ENCODE results near the gene SH3PXD2A.
"Not testable (repeated sequence)": the region's sequence is repeated elsewhere in the genome, so short reads cannot be mapped to it uniquely, and the experiment has no call there.

SH3PXD2A gene

DNA sequence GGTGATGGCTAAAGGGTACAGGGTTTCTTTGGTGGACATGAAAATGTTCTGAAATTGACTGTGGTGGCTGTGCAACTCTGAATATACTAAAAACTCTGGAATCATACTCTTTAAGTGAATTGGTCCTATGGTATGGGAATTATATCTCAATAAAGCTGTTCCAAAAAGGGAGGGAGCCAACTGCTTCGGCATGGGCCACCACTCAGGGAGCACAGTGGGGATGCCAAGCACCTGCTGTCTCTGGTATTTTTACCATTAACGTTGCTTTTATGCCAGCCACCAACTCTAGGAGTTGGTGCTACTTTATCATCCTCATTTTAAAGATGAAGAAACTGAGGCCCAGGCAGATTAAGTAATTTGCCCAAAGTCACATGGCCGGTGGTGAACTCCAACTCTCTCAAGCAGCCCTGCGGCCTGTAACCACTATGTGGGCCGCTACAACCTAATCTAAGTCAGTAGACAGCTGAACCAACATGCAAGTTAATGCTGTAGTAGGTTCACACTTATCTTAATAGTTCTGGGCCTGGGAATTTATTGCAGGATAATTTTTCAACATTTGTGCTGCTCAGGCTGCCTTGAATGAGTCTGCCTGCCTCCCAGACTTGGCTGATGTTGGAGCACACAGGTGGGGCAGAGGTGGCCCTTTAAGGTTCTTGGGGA is 20.8 kb downstream of the SH3PXD2A start:
- no peak for DNase-seq (ENCODE audit: low read depth)

DNA sequence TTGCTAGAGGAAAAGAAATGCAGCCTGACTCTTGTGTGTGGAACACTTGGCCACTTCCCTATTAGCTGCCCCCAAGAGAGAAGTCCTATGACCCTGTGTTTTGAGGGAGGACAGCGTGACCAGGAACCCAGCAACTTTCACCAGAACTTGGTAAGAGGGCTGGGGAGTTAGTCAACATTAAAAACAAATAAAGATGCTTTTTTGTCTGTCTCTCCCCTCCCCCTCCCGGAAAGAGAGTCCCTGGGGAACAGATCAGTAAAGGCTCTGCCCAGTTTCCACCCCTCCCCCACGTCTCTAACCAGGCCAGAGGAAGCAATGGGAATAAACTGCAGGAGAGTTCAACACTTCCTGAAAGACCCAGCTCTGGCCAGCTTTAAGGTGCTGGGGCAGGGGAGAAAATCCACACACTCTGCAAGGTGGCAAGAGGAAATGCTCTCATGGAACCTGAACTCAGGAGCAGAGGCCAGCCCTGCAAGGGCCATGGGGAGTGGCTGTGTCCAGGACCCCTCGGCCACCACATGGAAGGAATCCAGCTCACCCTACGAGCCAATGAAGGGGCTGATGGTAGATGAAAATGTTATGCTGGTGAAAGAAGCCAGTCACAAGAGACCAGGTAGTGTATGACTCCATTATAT is 21.5 kb downstream of the SH3PXD2A start:
- DNase-seq (ENCODE audit: low read depth) = no peak

DNA sequence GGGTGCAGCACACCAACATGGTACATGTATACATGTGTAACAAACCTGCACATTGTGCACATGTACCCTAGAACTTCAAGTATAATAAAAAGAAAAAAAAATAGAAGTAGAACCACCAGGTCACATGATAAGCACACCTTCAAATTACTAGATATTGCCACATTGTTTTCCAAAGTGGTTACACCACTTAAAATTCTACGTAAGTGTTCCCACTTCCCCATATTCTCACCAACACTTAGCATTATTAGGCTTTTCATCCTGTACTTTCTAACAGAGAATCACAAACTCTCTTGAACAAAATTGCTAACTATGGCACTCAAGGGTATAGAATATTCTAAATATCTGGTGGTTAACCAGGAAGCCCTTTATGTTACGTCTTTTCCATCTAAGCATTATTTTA is 22.6 kb downstream of the SH3PXD2A start:
- no peak for DNase-seq (ENCODE audit: low read depth)

DNA sequence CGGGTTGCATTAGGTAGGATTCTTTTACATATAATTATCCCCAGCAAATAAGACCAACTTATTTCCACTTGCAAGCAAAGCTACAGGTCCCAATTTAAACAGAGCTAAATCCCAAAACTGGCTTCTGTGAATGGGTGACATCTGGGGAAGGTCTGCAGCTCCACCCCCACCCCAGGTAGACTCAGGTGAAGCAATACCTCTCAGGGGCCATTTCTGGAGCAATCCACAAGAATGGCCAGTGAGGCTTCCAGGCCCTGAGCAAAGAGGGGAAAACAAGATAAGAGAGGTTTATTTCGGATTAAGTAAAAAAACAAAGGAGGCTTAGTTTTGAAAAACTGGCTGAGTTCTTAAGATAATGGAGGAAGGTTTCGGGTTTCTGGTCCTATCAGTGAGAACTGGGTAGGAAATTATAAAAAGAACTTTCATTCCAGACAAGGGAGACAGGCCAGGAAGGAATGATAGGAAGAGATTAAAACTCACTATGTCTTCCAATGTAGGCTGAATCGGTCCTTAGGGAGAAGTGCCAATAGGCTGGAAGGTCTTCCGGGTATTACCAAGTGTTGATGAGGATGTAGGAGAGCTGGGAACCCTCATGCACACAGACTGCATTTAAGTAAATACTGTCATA is 25.4 kb downstream of the SH3PXD2A start:
- no peak for DNase-seq (ENCODE audit: low read depth)

DNA sequence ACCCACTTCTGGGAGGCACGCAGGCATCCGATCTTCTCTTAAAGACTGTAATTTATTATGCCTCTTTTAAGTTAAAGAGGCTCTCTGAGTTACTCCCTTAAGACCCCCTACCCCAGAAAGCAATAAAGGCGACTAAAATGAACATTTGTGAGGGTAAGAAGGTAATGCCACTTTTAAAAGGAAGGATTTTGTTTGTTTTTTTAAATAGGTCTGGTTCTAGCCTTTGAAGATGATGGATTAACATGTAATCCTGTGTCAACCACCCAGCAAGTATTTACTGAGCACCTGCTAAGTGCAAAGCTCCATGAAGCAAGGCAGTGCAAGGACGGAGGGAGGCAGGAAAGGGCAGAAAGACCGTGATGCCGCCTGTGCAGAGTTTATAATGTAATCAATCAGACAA is 26.1 kb downstream of the SH3PXD2A start:
- DNase-seq (ENCODE audit: low read depth) = no peak

DNA sequence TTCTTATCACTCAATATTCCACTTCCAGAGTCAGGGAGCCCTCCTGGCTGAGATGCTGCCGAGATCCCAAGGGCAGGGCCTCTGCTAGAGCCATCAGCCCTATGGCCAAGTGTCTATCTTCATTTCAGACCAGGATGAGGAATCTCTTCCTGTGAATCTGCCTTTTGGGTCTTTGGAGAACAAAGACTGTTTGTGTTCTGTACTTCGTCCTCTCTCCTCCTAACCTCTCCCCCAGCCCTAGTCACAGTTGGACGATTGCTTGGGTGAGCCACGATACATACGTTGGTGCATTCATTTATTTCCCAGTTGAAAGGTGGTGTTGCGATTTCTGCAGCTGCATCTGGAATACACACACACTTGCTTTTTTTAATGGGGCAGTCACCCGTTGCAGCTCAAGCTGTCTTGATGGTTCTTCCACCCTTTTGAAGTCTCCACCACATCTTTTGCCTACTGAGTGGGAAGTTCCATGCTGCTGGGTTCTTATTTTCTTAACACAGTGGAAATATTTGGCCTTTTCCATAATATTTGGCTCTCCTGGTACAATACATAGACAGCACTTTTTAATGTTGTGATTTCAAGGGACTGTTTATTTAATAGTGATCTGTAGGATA is 26.7 kb downstream of the SH3PXD2A start:
- DNase-seq (ENCODE audit: low read depth) = no peak

DNA sequence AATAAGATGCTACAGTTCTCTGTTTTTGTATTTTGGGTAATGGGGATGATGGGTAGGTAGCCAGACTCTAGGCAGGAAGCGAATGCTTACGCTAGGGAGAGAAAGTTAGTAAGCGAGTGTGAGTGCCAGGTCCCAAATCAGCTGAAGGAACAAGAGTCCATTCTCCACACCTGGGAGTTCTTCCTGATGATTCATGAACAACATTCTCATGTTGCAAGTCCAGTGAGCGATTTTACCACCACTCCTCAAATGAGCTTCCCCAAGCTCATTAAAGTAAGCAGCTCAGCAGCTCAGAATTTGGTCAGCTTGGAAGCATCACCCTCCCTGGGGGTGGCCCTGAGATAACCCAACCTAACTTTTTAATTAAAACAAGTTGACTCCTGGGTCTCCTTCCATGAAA is 27.3 kb downstream of the SH3PXD2A start:
- no peak for DNase-seq (ENCODE audit: low read depth)

DNA sequence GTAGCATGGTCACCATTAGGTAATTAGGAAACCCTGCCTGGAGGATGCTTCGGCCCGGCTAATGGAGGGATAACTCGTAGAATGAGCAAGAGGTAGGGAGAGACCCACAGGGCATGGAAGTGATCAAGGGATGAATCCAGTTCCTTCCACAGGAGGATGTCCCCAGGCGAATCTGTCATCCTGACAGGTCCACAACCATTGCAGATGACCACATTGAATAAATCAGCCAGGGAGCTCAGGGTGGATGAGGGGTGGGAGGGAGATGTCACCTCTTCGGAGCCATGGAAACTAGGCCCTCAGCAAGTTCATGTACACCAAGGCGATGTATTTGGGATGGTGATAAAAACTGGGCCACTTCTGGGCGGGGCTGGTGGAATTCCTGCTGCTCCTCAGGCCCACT is 28.5 kb downstream of the SH3PXD2A start:
- DNase-seq (ENCODE audit: low read depth) = no peak

DNA sequence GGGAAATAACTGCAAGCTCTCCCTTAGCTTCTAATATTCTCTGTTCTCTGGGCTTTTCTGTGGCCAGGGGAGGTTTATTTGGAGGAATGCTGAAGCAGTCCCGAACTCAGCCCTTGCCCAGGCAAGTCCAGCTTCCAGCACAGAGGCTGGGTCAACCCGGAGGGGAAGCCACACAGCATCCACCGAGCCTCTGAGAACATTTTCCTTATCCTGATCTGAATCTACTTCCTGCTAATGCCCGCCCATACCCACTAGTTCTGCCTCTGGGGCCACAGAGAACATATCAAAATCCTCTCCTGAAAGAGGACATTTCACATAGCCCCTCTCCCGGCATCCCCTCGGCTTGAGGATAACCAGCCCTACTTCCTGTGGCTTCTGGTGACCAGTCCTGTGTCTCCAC is 31.1 kb downstream of the SH3PXD2A start:
- no peak for DNase-seq (ENCODE audit: low read depth)

DNA sequence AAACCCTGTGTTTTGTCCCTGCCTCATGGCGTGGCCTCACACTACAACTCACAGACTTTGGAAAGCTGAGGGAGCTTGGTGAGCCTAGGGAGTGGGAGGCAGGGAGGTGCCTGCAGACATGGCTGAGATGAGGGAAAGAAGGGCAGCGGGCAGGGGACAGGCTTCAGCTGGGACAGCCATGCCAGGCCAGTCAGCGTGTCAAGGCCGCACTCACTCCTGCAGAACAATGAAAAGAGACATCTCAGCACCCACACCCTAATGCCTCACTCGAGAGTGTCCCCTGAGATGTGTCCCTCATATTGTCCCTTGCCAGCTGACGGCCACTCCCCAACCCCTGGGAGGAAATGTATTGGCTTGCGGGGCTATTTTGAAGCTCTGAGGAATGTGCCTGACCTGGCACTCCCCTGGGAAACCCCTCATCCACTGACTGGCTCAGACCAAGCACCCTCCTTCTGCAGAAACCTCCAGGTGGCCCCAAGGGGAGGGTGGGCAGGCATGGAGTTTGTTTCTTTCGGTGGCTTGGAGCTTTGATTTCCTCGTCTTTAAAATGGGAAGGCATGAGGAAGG is 31.6 kb downstream of the SH3PXD2A start:
- no peak for DNase-seq (ENCODE audit: low read depth)

DNA sequence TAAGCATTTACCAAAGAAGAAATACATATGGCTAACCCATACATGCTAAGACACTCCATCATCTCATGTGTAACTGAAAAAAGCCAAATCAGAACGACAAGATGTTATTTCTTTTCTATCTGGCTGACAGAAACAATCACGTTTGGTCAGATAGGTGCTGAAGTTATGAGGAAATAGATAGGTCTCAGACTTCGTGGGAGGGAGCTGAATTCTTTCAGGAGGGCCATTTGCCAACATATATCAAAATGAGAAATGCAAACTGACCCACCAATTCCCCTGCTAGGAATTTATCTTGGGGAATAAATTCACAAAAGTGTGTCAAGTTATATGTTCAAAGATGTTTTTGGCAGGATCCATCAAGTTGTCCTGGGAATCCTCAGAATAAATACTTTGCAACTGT is 32.6 kb downstream of the SH3PXD2A start:
- DNase-seq (ENCODE audit: low read depth) = no peak

DNA sequence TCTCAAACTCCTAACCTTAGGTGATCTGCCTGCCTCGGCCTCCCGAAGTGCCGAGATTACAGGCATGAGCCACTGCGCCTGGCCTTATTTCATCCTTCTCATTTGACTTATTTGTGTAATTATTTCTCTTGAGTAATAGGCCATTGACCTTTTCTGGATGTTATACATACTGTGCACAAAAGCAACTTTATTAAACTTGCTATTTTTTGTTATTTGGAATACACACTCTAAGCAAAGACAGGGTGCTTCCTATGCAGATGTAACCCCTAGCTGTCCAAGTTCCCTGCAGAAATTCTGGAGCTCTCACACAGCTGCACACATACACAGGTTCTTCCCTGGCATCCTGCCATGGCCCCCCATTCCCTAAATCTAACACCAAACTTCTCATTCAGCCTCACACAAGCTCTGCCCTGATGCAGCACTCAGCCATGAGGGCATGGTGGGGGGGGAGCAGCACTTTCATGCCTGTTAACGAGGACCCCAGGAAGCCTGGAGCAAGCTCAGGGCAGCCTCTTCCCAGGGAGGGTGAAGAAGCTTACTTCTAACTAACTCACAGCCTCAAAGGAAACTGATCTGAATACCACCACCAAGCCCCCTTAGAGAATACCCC is 33.2 kb downstream of the SH3PXD2A start:
- no peak for DNase-seq (ENCODE audit: low read depth)

DNA sequence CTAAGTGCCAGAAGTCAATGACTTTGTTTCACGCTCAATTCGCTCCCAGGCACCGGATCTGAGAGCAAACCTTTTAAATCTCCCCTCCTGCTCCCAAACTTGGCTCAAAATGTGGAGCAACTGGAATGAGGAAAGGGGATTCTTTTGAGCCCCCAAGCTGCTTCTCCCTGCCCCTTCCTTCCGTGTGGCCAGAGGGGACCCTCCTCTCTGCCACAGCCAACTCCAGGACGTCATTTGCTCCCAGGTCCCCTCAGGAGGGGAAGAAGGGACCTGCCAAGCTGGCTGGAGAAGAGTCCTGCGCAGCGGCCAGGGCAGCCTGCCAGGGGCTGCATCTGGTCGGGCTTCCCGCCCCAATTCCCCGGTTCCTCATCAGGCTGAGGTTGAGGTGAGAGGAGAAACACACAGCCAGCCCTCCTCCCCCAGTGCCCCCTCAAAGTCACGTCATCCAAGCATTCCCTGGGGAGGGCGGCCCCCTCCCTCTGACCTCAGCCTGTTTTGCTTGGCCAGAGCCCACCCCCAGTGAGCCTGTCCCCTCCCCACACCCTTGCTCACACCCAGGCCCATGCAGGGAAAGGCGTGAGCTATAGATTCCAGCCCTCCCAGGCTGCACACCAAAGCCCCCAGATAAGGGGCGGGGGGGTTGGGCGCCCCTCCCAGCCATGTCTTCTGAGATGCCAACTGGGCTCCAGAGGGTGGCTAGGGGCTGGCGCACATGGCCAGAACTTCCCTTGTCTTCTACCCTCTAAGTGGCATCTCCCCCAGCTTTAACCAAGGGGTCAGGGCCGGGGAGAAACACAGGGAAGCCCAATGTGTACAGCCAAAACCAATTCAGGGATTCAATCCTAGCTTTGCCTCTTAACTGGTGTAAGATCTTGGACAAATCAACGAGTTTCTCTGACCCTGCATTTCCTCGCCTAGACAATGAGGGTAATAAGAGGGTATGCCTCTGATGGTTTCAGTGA is 35.0 kb downstream of the SH3PXD2A start:
- no peak for DNase-seq (ENCODE audit: low read depth)

DNA sequence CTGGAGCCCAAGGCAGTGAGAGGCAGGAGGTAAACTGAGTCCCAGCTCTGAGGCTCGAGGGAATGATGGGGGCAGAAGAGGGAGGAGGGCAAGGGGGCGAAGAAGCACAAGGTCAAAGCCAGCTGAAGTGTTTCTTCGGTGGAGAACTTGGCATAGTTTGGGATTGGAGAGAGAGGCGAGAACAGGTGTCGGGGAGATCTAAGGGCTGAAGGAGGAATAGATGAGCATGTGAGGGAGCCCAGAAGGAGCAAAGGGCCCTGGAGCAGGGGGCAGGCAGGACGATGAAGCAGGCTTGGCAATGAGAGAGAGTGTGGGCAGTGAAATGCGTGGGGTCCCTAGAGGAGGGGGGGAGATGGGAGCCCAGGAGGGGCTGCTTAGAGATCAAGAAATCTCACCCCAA is 35.9 kb downstream of the SH3PXD2A start:
- no peak for DNase-seq (ENCODE audit: low read depth)

DNA sequence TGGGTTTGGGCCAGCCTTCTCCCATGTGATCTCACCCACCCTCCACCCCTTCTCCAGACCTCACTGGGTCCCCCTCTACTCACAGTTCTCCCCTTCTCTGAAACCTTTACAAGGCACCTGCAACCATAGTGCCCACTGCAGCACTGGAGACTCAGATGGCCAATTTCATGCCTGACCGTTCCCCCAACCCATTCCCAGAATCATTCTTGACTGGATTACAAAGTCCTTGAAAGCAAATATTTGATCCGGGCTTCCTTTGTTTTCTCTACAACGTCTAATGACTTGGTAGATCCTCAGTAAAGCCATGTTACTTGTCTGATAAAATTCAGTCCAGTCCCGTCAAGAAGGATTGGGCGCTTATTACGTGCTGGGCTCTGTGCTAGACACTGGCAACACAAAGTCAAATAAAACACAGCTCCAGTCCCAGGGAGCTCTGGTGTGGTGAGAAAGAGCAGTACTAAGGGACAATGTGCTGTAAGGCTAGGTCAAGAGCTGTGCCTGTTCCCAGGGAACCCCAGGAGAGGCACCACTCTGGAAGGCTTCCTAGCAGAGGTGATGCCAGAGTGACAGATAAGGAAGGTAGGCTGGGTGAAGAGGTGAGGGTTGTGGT is 36.5 kb downstream of the SH3PXD2A start:
- DNase-seq (ENCODE audit: low read depth) = no peak

DNA sequence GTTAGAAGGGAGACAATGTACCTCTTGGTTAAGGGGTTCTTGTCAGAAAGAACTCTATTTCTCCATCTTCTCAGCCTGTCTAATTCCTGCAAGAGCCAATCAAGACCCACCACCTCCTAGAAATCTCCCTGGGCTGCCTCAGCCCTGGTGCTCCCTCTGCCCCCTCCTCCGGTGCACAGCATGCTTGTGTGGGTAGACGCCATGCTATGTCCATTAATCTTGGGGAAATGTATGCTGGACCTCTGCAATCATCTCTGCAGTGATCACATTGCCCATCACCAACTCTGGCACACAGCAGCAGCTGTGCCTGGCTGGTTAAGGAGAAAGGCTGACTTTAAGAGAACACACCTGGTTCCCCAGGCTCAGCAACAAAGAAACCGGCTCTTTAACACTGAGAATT is 37.3 kb downstream of the SH3PXD2A start:
- DNase-seq (ENCODE audit: low read depth) = no peak

DNA sequence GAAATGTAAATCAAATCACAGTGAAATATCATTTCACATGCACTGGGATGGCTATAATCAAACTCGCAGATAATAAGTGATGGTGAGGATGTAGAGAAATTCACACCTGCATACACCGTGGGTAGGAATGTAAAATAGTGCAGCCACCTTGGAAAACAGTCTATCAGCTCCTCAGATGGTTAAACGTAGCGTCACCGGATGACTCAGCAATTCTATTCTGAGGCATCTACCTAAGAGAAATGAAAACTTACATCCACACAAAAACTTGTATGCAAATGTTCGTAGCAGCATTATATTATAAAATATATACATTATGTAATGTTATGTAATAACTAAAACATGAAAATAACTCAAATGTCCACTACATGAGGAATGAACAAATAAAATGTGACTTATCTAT is 38.9 kb downstream of the SH3PXD2A start:
- no peak for DNase-seq (ENCODE audit: low read depth)

DNA sequence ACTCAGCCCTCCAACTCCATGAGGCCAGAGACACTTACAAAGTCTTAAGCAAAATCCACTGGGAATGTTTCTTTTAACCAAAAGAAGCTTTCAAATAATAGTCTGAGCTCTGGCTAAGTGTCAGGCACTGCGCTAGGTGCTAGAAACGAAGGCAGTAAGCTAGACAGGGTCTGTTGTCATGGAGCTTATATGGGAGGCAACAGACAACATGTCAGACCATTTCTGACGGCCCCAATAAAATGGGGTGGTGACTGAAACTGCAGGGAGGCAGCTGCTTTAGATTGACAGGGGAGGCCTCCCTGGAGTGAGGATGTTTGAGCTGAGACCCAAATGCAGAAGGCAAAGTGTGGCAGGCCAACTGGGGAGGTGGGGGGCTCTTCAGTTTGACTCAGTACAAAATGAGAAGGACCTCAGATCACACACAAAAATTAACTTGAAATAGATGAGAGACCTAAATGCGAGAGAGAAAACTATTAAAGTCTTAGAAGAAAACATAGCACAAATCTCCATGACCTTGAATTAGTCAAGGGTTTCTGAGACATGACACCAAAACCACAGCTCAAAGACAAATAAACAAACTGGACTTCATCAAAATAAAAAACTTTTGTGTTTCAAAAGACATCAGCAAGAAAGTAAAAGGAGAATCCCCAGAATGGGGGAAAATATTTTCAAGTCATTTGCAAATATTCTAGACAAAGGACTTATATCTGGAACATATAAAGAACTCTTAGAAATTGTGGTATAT is 40.6 kb downstream of the SH3PXD2A start:
- no peak for DNase-seq (ENCODE audit: low read depth)

DNA sequence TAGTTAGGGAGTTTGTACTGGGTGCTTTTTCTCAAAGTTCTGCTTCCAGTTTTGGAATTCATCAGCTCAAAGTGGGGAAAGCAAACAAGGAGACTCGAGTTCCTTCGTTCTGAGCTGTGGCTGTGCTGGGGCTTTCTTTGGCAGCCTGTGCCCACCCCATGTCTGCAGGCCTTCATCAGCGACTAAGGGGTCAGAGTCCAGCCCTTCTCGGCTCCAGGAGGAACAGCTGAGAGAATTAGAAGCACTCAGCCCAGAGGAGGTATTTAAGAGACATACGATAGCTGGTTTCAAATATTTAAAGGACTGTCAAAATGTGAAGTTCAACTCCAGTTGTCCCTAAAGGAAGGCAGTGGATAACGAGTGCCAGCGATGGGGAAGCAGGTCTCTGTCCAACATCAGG is 41.3 kb downstream of the SH3PXD2A start:
- no peak for DNase-seq (ENCODE audit: low read depth)

DNA sequence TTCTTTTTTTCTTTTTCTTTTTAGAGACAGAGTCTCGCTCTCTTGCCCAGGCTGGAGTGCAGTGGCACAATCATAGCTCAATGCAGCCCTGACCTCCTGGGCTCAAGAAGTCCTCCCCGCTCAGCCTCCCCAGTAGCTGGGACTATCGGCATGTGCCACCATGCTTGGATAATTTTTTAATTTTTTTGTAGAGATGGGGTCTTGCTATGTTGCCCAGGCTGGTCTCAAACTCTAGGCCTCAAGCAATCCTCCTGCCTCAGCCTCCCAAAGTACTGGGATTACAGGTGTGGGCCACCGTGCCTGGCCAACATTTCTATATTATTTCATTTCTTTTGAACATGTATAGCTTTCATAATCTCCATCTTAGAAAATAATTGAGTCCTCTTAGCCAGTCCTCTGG is 42.1 kb downstream of the SH3PXD2A start:
- not testable (repeated sequence) for DNase-seq (ENCODE audit: low read depth)
